SK-N-SH treated with all-trans-retinoic acid at 6 μM for 48 hours (cell line): ENCODE measurements around the gene SNTB2.

Experiments
- ATAC-seq: fragments of 200-7000 bp; cut with Tn5 transposase; 3 replicates; pipeline ENCODE4 v1.9.1; 2020; ENCODE audit warnings: mild to moderate bottlenecking, moderate library complexity
- ARNTL ChIP-seq: fragments of 450-650 bp; formaldehyde crosslinking; IDR thresholded peaks from 2 replicates; pipeline ENCODE4 v1.5.0; 2020; ENCODE audit warnings: low read depth, mild to moderate bottlenecking, moderate library complexity, borderline replicate concordance
- BACH2 ChIP-seq: fragments of 250-450 bp; sonication (Bioruptor Pico); IDR thresholded peaks from 2 replicates; pipeline ENCODE4 v1.9.0; 2021; ENCODE audit warnings: mild to moderate bottlenecking, borderline replicate concordance
- CREB5 ChIP-seq: fragments of 250-450 bp; sonication (Bioruptor Pico); IDR thresholded peaks from 2 replicates; pipeline ENCODE4 v1.5.1; 2020; ENCODE audit warnings: low read depth, mild to moderate bottlenecking, moderate library complexity
- CSDC2 ChIP-seq: fragments of 250-450 bp; sonication (Bioruptor Pico); IDR thresholded peaks from 2 replicates; pipeline ENCODE4 v1.5.0; 2020; ENCODE audit warnings: mild to moderate bottlenecking, moderate library complexity
- ESRRG ChIP-seq: fragments of 250-450 bp; sonication (Bioruptor Pico); IDR thresholded peaks from 2 replicates; pipeline ENCODE4 v1.6.1; 2021; ENCODE audit warnings: mild to moderate bottlenecking
- GLIS3 ChIP-seq: fragments of 250-450 bp; sonication (Bioruptor Pico); IDR thresholded peaks from 2 replicates; pipeline ENCODE4 v1.5.0; 2020; ENCODE audit warnings: mild to moderate bottlenecking, moderate library complexity
- ISL1 ChIP-seq: fragments of 250-450 bp; sonication (Bioruptor Pico); IDR thresholded peaks from 2 replicates; pipeline ENCODE4 v2.1.2; 2022; ENCODE audit warnings: mild to moderate bottlenecking, moderate library complexity
- OSR1 ChIP-seq: fragments of 250-450 bp; sonication (Bioruptor Pico); IDR thresholded peaks from 2 replicates; pipeline ENCODE4 v1.8.0; 2022; ENCODE audit warnings: moderate library complexity, mild to moderate bottlenecking, inconsistent platforms
- POU6F1 ChIP-seq: fragments of 250-450 bp; sonication (Bioruptor Pico); IDR thresholded peaks from 2 replicates; pipeline ENCODE4 v1.8.0; 2021; ENCODE audit warnings: low read depth, mild to moderate bottlenecking, moderate library complexity, borderline replicate concordance
- PPARA ChIP-seq: fragments of 250-450 bp; sonication (Bioruptor Pico); IDR thresholded peaks from 2 replicates; pipeline ENCODE4 v1.5.0; 2020; ENCODE audit warnings: mild to moderate bottlenecking, borderline replicate concordance
- RARB ChIP-seq: fragments of 250-450 bp; sonication (Bioruptor Pico); IDR thresholded peaks from 2 replicates; pipeline ENCODE4 v1.8.0; 2021; ENCODE audit warnings: mild to moderate bottlenecking, moderate library complexity
- SNAI2 ChIP-seq: fragments of 250-450 bp; sonication (Bioruptor Pico); IDR thresholded peaks from 2 replicates; pipeline ENCODE4 v1.5.0; 2020; ENCODE audit warnings: mild to moderate bottlenecking, moderate library complexity
- TCF4 ChIP-seq: fragments of 250-450 bp; sonication (Bioruptor Pico); IDR thresholded peaks from 2 replicates; pipeline ENCODE4 v1.8.0; 2021; ENCODE audit warnings: mild to moderate bottlenecking, moderate library complexity, borderline replicate concordance
- TOX ChIP-seq: fragments of 250-450 bp; sonication (Bioruptor Pico); IDR thresholded peaks from 2 replicates; pipeline ENCODE4 v1.8.0; 2021; ENCODE audit warnings: mild to moderate bottlenecking, moderate library complexity, borderline replicate concordance
- ZC3H10 ChIP-seq: fragments of 250-450 bp; sonication (Bioruptor Pico); IDR thresholded peaks from 2 replicates; pipeline ENCODE4 v1.5.1; 2021; ENCODE audit warnings: mild to moderate bottlenecking, moderate library complexity
- ZFP3 ChIP-seq: fragments of 250-450 bp; sonication (Bioruptor Pico); IDR thresholded peaks from 2 replicates; pipeline ENCODE4 v1.5.0; 2020; ENCODE audit warnings: mild to moderate bottlenecking, moderate library complexity
- ZFP30 ChIP-seq: fragments of 450-650 bp; formaldehyde crosslinking; IDR thresholded peaks from 2 replicates; pipeline ENCODE4 v1.5.0; 2022; ENCODE audit warnings: mild to moderate bottlenecking, moderate library complexity
- ZNF70 ChIP-seq: fragments of 450-650 bp; formaldehyde crosslinking; IDR thresholded peaks from 2 replicates; pipeline ENCODE4 v1.5.0; 2020; ENCODE audit warnings: mild to moderate bottlenecking, moderate library complexity
- ZNF8 ChIP-seq: fragments of 450-650 bp; formaldehyde crosslinking; IDR thresholded peaks from 2 replicates; pipeline ENCODE4 v1.5.0; 2020; ENCODE audit warnings: mild to moderate bottlenecking, moderate library complexity
- TF ChIP-seq, protein P1 (sequence below): fragments of 250-450 bp; sonication (Bioruptor Pico); IDR thresholded peaks from 2 replicates; pipeline ENCODE4 v1.5.1; 2021; ENCODE audit warnings: mild to moderate bottlenecking, moderate library complexity
- TF ChIP-seq, protein P2 (sequence below): fragments of 250-450 bp; sonication (Bioruptor Pico); IDR thresholded peaks from 2 replicates; pipeline ENCODE4 v1.8.0; 2020; ENCODE audit warnings: mild to moderate bottlenecking, moderate library complexity, borderline replicate concordance
- TF ChIP-seq, protein P3 (sequence below): fragments of 250-450 bp; sonication (Bioruptor Pico); IDR thresholded peaks from 2 replicates; pipeline ENCODE4 v1.5.0; 2020; ENCODE audit warnings: mild to moderate bottlenecking, moderate library complexity

Gene SNTB2

DNA sequence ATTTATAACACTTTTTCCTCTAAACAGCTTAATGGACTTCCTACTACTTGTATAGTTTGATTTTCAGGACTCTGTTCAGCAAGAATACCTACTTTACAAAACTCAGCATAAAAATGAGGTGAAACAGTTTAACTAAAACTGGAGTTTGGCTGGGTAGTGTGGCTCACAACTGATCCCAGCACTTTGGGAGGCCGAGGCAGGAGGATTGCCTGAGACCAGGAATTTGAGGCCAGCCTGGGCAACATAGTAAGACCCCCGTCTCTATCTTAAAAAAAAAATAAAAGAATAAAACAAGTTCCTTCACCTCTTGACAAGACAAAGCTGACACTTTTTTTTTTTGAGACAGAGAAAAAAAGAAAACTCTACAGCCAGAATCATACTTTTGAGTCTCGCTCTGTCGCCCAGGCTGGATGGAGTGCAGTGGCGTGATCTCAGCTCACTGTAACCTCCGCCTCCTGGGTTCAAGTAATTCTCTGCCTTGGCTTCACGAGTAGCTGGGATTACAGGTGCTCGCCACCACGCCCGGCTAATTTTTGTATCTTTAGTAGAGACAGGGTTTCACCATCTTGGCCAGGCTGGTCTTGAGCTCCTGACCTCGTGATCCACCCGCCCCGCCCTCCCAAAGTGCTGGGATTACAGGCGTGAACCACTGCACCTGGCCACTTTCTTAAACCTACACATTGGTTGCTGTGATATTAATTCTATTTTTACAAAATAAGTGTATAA is 140.8 kb downstream of the SNTB2 start:
- TF ChIP-seq ZFP3, result no peak
- no peak for TF ChIP-seq RARB (CRISPR knock-in tag)
- TF ChIP-seq GLIS3, result no peak
- no peak for TF ChIP-seq PPARA (CRISPR knock-in tag)
- no peak for TF ChIP-seq ZNF8 (CRISPR knock-in tag)
- no peak for ATAC-seq

DNA sequence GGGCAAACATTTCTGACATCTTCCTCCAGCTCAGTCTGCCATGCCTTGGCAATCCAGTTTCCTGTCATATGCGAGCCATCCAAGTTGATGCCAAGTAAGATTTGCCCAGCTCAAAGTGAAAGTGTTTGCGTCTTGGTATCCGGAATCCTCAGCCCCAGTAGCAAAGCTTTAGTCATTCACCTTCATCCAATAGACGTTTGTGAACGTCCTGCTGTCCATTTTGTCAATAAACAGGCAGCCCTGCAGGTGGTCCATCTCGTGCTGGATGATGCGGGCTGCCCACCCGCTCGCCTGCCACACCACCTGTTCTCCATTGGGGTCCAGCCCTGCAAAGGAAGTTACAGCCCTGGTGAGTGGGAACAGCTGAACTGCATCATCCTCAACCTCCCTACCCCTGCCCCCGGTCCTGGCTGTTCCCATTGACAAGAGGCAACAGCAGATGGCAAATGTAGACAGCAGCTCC is 141.9 kb downstream of the SNTB2 start:
- ATAC-seq, result peak; percentile 0; the same call in 1 of the 3 replicates
- TF ChIP-seq ZNF70 (CRISPR knock-in tag), result no peak
- no peak for TF ChIP-seq ZFP3
- no peak for TF ChIP-seq ZNF8 (CRISPR knock-in tag)
- TF ChIP-seq SNAI2 (CRISPR knock-in tag), result no peak
- TF ChIP-seq TCF4 (CRISPR knock-in tag), result no peak
- TF ChIP-seq OSR1 (CRISPR knock-in tag), result no peak
- no peak for TF ChIP-seq ARNTL (CRISPR knock-in tag)
- TF ChIP-seq ESRRG (CRISPR knock-in tag), result no peak
- TF ChIP-seq TOX, result no peak
- TF ChIP-seq ZFP30, result no peak
- TF ChIP-seq ISL1 (CRISPR knock-in tag), result no peak
- TF ChIP-seq PPARA (CRISPR knock-in tag), result no peak
- no peak for TF ChIP-seq POU6F1 (CRISPR knock-in tag)
- no peak for TF ChIP-seq ZC3H10
- TF ChIP-seq CREB5, result no peak

DNA sequence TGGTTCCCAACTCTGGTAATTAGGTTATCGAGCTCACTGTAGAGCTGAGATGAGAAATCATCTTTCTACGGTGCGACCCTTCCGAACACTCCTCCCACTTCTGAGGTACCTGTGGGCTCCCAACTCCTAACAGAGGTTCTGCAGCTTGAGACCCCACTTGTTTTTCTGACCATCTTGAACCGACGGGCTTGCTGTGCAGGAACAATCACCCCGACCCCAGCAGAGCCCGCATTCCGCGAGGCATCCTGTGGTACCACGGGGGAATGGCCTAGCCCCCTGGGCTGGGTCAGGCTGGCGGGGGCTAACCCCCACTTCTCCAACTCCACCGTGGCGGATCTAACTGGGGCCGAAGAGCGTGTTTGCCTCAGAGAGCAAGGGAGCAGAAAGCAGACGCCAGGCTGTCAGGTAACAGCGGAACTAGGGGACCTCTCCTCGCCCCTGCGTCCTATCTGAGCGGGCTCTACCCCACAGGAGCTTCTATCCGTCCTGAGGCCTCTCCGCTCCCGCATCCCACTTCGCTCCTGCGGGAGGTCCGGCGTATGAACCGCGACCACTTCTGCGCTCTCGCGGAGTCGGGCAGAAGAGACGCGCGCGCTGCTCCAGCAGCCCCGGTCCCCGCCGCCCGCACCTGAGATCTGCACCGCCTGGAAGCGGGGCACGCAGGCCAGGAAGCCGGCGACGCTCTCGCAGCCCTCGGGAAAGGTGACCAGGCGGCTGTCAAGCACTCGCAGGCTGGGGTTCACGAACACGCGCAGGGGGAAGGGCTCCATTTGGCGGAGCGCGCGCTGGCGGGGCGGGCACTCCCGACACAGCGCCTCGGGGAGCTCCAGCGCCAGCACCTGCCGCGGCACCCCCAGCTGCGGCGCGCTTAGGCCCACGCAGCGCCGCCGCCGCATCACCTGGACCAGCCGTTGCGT is 142.7 kb downstream of the SNTB2 start:
- TF ChIP-seq POU6F1 (CRISPR knock-in tag), result no peak
- TF ChIP-seq, protein P1, sequence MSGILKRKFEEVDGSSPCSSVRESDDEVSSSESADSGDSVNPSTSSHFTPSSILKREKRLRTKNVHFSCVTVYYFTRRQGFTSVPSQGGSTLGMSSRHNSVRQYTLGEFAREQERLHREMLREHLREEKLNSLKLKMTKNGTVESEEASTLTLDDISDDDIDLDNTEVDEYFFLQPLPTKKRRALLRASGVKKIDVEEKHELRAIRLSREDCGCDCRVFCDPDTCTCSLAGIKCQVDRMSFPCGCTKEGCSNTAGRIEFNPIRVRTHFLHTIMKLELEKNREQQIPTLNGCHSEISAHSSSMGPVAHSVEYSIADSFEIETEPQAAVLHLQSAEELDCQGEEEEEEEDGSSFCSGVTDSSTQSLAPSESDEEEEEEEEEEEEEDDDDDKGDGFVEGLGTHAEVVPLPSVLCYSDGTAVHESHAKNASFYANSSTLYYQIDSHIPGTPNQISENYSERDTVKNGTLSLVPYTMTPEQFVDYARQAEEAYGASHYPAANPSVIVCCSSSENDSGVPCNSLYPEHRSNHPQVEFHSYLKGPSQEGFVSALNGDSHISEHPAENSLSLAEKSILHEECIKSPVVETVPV (CRISPR knock-in tag), result no peak
- TF ChIP-seq ISL1 (CRISPR knock-in tag), result no peak
- no peak for TF ChIP-seq BACH2
- no peak for TF ChIP-seq OSR1 (CRISPR knock-in tag)
- TF ChIP-seq ZNF70 (CRISPR knock-in tag), result no peak
- no peak for TF ChIP-seq ESRRG (CRISPR knock-in tag)
- TF ChIP-seq, protein P2, sequence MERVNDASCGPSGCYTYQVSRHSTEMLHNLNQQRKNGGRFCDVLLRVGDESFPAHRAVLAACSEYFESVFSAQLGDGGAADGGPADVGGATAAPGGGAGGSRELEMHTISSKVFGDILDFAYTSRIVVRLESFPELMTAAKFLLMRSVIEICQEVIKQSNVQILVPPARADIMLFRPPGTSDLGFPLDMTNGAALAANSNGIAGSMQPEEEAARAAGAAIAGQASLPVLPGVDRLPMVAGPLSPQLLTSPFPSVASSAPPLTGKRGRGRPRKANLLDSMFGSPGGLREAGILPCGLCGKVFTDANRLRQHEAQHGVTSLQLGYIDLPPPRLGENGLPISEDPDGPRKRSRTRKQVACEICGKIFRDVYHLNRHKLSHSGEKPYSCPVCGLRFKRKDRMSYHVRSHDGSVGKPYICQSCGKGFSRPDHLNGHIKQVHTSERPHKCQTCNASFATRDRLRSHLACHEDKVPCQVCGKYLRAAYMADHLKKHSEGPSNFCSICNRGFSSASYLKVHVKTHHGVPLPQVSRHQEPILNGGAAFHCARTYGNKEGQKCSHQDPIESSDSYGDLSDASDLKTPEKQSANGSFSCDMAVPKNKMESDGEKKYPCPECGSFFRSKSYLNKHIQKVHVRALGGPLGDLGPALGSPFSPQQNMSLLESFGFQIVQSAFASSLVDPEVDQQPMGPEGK, result no peak
- TF ChIP-seq SNAI2 (CRISPR knock-in tag), result no peak
- TF ChIP-seq CREB5, result no peak
- TF ChIP-seq TOX, result no peak
- no peak for TF ChIP-seq CSDC2 (CRISPR knock-in tag)
- TF ChIP-seq RARB (CRISPR knock-in tag), result no peak
- no peak for TF ChIP-seq ARNTL (CRISPR knock-in tag)
- TF ChIP-seq GLIS3, result no peak
- TF ChIP-seq, protein P3, sequence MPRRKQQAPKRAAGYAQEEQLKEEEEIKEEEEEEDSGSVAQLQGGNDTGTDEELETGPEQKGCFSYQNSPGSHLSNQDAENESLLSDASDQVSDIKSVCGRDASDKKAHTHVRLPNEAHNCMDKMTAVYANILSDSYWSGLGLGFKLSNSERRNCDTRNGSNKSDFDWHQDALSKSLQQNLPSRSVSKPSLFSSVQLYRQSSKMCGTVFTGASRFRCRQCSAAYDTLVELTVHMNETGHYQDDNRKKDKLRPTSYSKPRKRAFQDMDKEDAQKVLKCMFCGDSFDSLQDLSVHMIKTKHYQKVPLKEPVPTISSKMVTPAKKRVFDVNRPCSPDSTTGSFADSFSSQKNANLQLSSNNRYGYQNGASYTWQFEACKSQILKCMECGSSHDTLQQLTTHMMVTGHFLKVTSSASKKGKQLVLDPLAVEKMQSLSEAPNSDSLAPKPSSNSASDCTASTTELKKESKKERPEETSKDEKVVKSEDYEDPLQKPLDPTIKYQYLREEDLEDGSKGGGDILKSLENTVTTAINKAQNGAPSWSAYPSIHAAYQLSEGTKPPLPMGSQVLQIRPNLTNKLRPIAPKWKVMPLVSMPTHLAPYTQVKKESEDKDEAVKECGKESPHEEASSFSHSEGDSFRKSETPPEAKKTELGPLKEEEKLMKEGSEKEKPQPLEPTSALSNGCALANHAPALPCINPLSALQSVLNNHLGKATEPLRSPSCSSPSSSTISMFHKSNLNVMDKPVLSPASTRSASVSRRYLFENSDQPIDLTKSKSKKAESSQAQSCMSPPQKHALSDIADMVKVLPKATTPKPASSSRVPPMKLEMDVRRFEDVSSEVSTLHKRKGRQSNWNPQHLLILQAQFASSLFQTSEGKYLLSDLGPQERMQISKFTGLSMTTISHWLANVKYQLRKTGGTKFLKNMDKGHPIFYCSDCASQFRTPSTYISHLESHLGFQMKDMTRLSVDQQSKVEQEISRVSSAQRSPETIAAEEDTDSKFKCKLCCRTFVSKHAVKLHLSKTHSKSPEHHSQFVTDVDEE (CRISPR knock-in tag), result no peak
- ATAC-seq, result peak; percentile 31
